HepG2 (cell line): Measurements from ENCODE around the gene OOSP1. TPM values are rescaled to one million over a fixed set of nuclear protein-coding genes. Genes with fewer than 3 reads are reported as not detected.

ENCODE experiments used
- ATAC-seq: fragments of 200-7000 bp; cut with Tn5 transposase; 3 replicates; pipeline ENCODE4 v1.9.1; 2020; ENCODE audit warnings: mild to moderate bottlenecking, moderate library complexity
- BruUV-seq: library from RNA; stranded (reverse); fragments of 400-500 nt; replicated peaks from 2 replicates; lab custom pipeline; 2021; lab: Mats Ljungman, UMichigan
- CTCF ChIA-PET: fragments of 300-600 bp; formaldehyde crosslinking; extraction: SDS; loops from one replicate; lab custom pipeline; 2021; ENCODE audit warnings: low total read pairs, inconsistent platforms, low intra/inter-chr PET ratio; lab: Yijun Ruan, JAX
- POLR2A ChIA-PET: fragments of 350-600 bp; sonication (Branson Sonifier 250); formaldehyde crosslinking; loops from one replicate; lab custom pipeline; 2020; ENCODE audit warnings: antibody characterized with exemption, inconsistent platforms; lab: Yijun Ruan, JAX
- DNase-seq: peaks from one replicate; pipeline ENCODE4 v3.0.0-alpha.2; 2015; ENCODE audit warnings: low spot score
- FAIRE-seq: peaks from 3 replicates; lab custom pipeline; 2011; peaks lifted over from hg19 to GRCh38; lab: Jason Lieb, UNC
- H2AFZ ChIP-seq: one replicate; pipeline ENCODE4 v1.6.1; 2011; ENCODE audit warnings: low read length, inconsistent platforms
- H3K27ac ChIP-seq: fragments of 300-600 bp; 3 replicates; pipeline ENCODE4 v1.8.0; 2011; ENCODE audit warnings: mixed run types, mild to moderate bottlenecking, mixed read lengths, low read length, inconsistent platforms; ENCODE audit not compliant: insufficient read depth; ENCODE audit errors: extremely low read length
- H3K27me3 ChIP-seq, 2 experiments: fragments of 200-600 bp in 1 of 2; 2 replicates in 1 of 2; 3 replicates in 1 of 2; pipeline versions ENCODE4 v1.6.0 to v1.8.0; 2011; ENCODE audit warnings: low read length in 2 of 2, mild to moderate bottlenecking in 2 of 2, moderate library complexity in 2 of 2, inconsistent platforms in 1 of 2; ENCODE audit not compliant: insufficient read depth in 2 of 2, control insufficient read depth in 1 of 2
- H3K36me3 ChIP-seq, 2 experiments: fragments of 200-600 bp in 1 of 2; replicated peaks in 1 of 2; 2 replicates in 1 of 2; 3 replicates in 1 of 2; pipeline versions ENCODE4 v1.5.1 to v1.8.0; 2011; ENCODE audit warnings: low read length in 2 of 2, inconsistent platforms in 1 of 2; ENCODE audit not compliant: insufficient read depth in 2 of 2, control insufficient read depth in 1 of 2
- H3K4me1 ChIP-seq: 2 replicates; pipeline ENCODE4 v1.5.1; 2012; ENCODE audit warnings: low read length, inconsistent platforms; ENCODE audit not compliant: insufficient read depth
- H3K4me2 ChIP-seq: 2 replicates; pipeline ENCODE4 v1.6.0; 2011; ENCODE audit warnings: low read depth, low read length, inconsistent platforms
- H3K4me3 ChIP-seq, 3 experiments: fragments of 200-600 bp in 1 of 3; sonication (generic), shearing (Covaris generic) in 1 of 3; replicated peaks in 1 of 3; 2 replicates each; pipeline ENCODE4 v1.5.1; 2011 to 2016; ENCODE audit warnings: low read length in 3 of 3, inconsistent platforms in 2 of 3, low read depth in 2 of 3, mild to moderate bottlenecking in 2 of 3, control low read depth in 1 of 3, mixed read lengths in 1 of 3; ENCODE audit not compliant: insufficient read depth in 1 of 3
- H3K79me2 ChIP-seq: one replicate; pipeline ENCODE4 v1.6.1; 2011; ENCODE audit warnings: low read length, inconsistent platforms; ENCODE audit not compliant: insufficient read depth
- H3K9ac ChIP-seq: 2 replicates; pipeline ENCODE4 v1.6.0; 2011; ENCODE audit warnings: mild to moderate bottlenecking, low read depth, low read length, inconsistent platforms; ENCODE audit not compliant: insufficient read depth
- H3K9me3 ChIP-seq: 2 replicates; pipeline ENCODE4 v1.5.1; 2012; ENCODE audit warnings: mild to moderate bottlenecking, low read length
- H4K20me1 ChIP-seq: 2 replicates; pipeline ENCODE4 v1.6.0; 2011; ENCODE audit warnings: inconsistent platforms, mild to moderate bottlenecking, low read length, moderate library complexity; ENCODE audit not compliant: insufficient read depth
- ATRX ChIP-seq: sonication (generic); formaldehyde crosslinking; IDR thresholded peaks from 2 replicates; pipeline ENCODE4 v1.4.0; 2020; ENCODE audit warnings: missing genetic modification reagents, borderline replicate concordance
- CHCHD3 ChIP-seq: sonication (generic); formaldehyde crosslinking; IDR thresholded peaks from 2 replicates; pipeline ENCODE4 v1.8.0; 2022; ENCODE audit warnings: mild to moderate bottlenecking, missing genetic modification reagents, moderate library complexity
- CSRNP1 ChIP-seq: sonication (generic); formaldehyde crosslinking; IDR thresholded peaks from 2 replicates; pipeline ENCODE4 v1.8.1; 2023; ENCODE audit warnings: mild to moderate bottlenecking, missing genetic modification reagents
- ETV5 ChIP-seq: IDR thresholded peaks from 2 replicates; pipeline ENCODE4 v1.6.1; 2018; ENCODE audit warnings: missing biosample characterization, missing genetic modification reagents, inconsistent platforms, borderline replicate concordance
- HMG20B ChIP-seq: conservative IDR thresholded peaks from 2 replicates; pipeline ENCODE4 v1.6.1; 2016; ENCODE audit warnings: missing genetic modification reagents, missing compliant biosample characterization
- MTF2 ChIP-seq: sonication (generic); formaldehyde crosslinking; IDR thresholded peaks from 2 replicates; pipeline ENCODE4 v1.5.0; 2020; ENCODE audit warnings: missing genetic modification reagents, borderline replicate concordance
- PRDM4 ChIP-seq: sonication (generic); formaldehyde crosslinking; IDR thresholded peaks from 2 replicates; pipeline ENCODE4 v1.9.0; 2021; ENCODE audit warnings: missing genetic modification reagents, borderline replicate concordance
- SUZ12 ChIP-seq: fragments of 150-350 bp; IDR thresholded peaks from 2 replicates; pipeline ENCODE4 v1.6.1; 2014; ENCODE audit warnings: low read depth, low read length
- U2AF2 ChIP-seq: fragments of 200-400 bp; formaldehyde crosslinking; IDR thresholded peaks from 2 replicates; pipeline ENCODE4 v1.6.1; 2017; ENCODE audit warnings: low read depth, mild to moderate bottlenecking, low read length
- ZFP36 ChIP-seq: fragments of 150-350 bp; IDR thresholded peaks from 2 replicates; pipeline ENCODE4 v1.6.1; 2018; ENCODE audit warnings: borderline replicate concordance, low read length, low read depth; ENCODE audit not compliant: partially characterized antibody
- ZNF468 ChIP-seq: sonication (generic); formaldehyde crosslinking; IDR thresholded peaks from 2 replicates; pipeline ENCODE4 v1.8.0; 2022; ENCODE audit warnings: mild to moderate bottlenecking, moderate library complexity, missing genetic modification reagents
- ZNF558 ChIP-seq: sonication (generic); formaldehyde crosslinking; IDR thresholded peaks from 2 replicates; pipeline ENCODE4 v1.9.0; 2022; ENCODE audit warnings: mild to moderate bottlenecking, missing genetic modification reagents, borderline replicate concordance
- WGBS: methylation state at CpG from one replicate; pipeline ENCODE4 v1.1.6; 2017; ENCODE audit warnings: low lambda C conversion rate; 5-methylcytosine and 5-hydroxymethylcytosine counted together
- in situ Hi-C: cut with HindIII; loops from 2 replicates; pipeline ENCODE4 v1.10.0; 2017; ENCODE audit warnings: low pct_unique_long_range_greater_than_20kb; ENCODE audit not compliant: extremely low pct_ligation_motif_present
- intact Hi-C: fragments of 100-400 bp; cut with micrococcal nuclease; formaldehyde crosslinking; loops from one replicate; pipeline ENCODE4 v1.10.0; 2022; ENCODE audit not compliant: unreplicated experiment
- polyA plus RNA-seq, 8 experiments: library from polyadenylated mRNA; depleted of rRNA in 3 of 8; stranded (reverse) in 7 of 8; unstranded in 1 of 8; fragments of >200 nt; fragmentation: Illumina TruSeq in 4 of 8; extraction: Trizol in 4 of 8; gene quantifications; 2 replicates each; pipeline versions ENCODE4 v1.2.1 to v1.2.3, GENCODE V29; 2011 to 2016; ENCODE audit warnings: low read depth in 4 of 8, missing spikeins in 1 of 8, mixed read lengths in 1 of 8; ENCODE audit not compliant: insufficient read depth in 1 of 8
- total RNA-seq, 5 experiments: library from RNA; depleted of rRNA; stranded (reverse); fragments of >200 nt; fragmentation: Illumina TruSeq; extraction: Trizol; gene quantifications; 2 replicates each; pipeline ENCODE4 v1.2.3, GENCODE V29; 2016; ENCODE audit warnings: low read depth in 1 of 5

Gene OOSP1
- total and polyA plus RNA-seq, 2 of the 13 experiments (the other 11 are each of a cell fraction or from before 2014, with no cell fraction given) = not detected

GRCh38 chr11:59944720-59945119 lies 6.5 kb downstream of the OOSP1 start:
- H3K9me3 ChIP-seq = no peaks in the 10 kb centered on the region
- no peaks in the 10 kb centered on the region for H4K20me1 ChIP-seq
- ATAC-seq = no peak
- H3K27me3 ChIP-seq = no peaks in the 10 kb centered on the region
- H3K9ac ChIP-seq = no peak overlapping the region
- DNase-seq = no peak
- H3K4me3 ChIP-seq = no peak overlapping the region
- TF ChIP-seq PRDM4 (no peak), ATRX (no peak), CSRNP1 (CRISPR knock-in tag) (no peak), CHCHD3 (CRISPR knock-in tag) (no peak), ZNF468 (CRISPR knock-in tag) (no peak), ZNF558 (CRISPR knock-in tag) (no peak), SUZ12 (no peak), HMG20B (no peak), MTF2 (CRISPR knock-in tag) (no peak), ETV5 (CRISPR knock-in tag) (no peak), U2AF2 (no peak), ZFP36 (no peak)
- intact Hi-C loops = no loop called here
- H3K4me1 ChIP-seq = no peaks in the 10 kb centered on the region
- ChIA-PET CTCF (no interaction called here), POLR2A (no interaction called here)
- no peaks in the 10 kb centered on the region for H3K36me3 ChIP-seq
- in situ Hi-C loops = no loop called here
- H3K4me2 ChIP-seq = no peak overlapping the region
- H2AFZ ChIP-seq = no peak overlapping the region
- 4% methylated on average over 2 of the region's 2 CpGs for WGBS
- H3K79me2 ChIP-seq = no peaks in the 10 kb centered on the region
- no peak overlapping the region for H3K27ac ChIP-seq
- FAIRE-seq = no peak
- no TSS peak for BruUV-seq
